K562 (cell line): ENCODE results near the gene SYPL2. TPM values are rescaled to one million over a fixed set of nuclear protein-coding genes. Genes with fewer than 3 reads are reported as not detected.

Experiments used
- BRCA1 ChIP-seq, 2 experiments: fragments of 450-650 bp in 1 of 2; sonication (generic) in 1 of 2; formaldehyde crosslinking in 1 of 2; IDR thresholded peaks; 2 replicates each; pipeline versions ENCODE4 v1.5.0 to v1.6.1; 2017 to 2020; ENCODE audit warnings: mild to moderate bottlenecking in 1 of 2, missing genetic modification reagents in 1 of 2
- CAMTA2 ChIP-seq: fragments of 250-450 bp; sonication (Bioruptor Pico); conservative IDR thresholded peaks from 2 replicates; pipeline ENCODE4 v1.5.1; 2022
- CGGBP1 ChIP-seq: fragments of 250-450 bp; sonication (Bioruptor Pico); IDR thresholded peaks from 2 replicates; pipeline ENCODE4 v1.9.0; 2021; ENCODE audit warnings: mild to moderate bottlenecking
- E2F3 ChIP-seq: fragments of 250-450 bp; sonication (Bioruptor Pico); IDR thresholded peaks from 2 replicates; pipeline ENCODE4 v1.4.0; 2020; ENCODE audit warnings: mild to moderate bottlenecking
- HCFC1 ChIP-seq: IDR thresholded peaks from 2 replicates; pipeline ENCODE4 v1.6.1; 2012; ENCODE audit warnings: low read depth, low read length, improper control_type of control experiment
- HNRNPL ChIP-seq: fragments of 200-400 bp; formaldehyde crosslinking; IDR thresholded peaks from 2 replicates; pipeline ENCODE4 v1.6.1; 2017; ENCODE audit warnings: low read depth, mild to moderate bottlenecking, low read length
- HNRNPLL ChIP-seq: fragments of 200-400 bp; formaldehyde crosslinking; IDR thresholded peaks from 2 replicates; pipeline ENCODE4 v1.6.1; 2017; ENCODE audit warnings: low read length, low read depth, mild to moderate bottlenecking; ENCODE audit not compliant: poor library complexity, severe bottlenecking
- MCM5 ChIP-seq: fragments of 450-650 bp; IDR thresholded peaks from 2 replicates; pipeline ENCODE4 v1.6.1; 2016; ENCODE audit warnings: low read depth
- NONO ChIP-seq, 2 experiments: fragments of 200-400 bp in 1 of 2; fragments of 450-650 bp in 1 of 2; formaldehyde crosslinking in 1 of 2; IDR thresholded peaks; 2 replicates each; pipeline ENCODE4 v1.6.1; 2017; ENCODE audit warnings: low read depth in 2 of 2, mild to moderate bottlenecking in 2 of 2, moderate library complexity in 2 of 2, low read length in 1 of 2
- NR3C1 ChIP-seq: sonication (generic); formaldehyde crosslinking; IDR thresholded peaks from 2 replicates; pipeline ENCODE4 v1.8.1; 2022; ENCODE audit warnings: missing genetic modification reagents
- PCBP2 ChIP-seq: fragments of 200-400 bp; formaldehyde crosslinking; IDR thresholded peaks from 2 replicates; pipeline ENCODE4 v1.6.1; 2018; ENCODE audit warnings: low read length, low read depth, mild to moderate bottlenecking, moderate library complexity; ENCODE audit not compliant: poor library complexity, severe bottlenecking
- SAP30 ChIP-seq: fragments of 200-600 bp; sonication (generic); IDR thresholded peaks from 2 replicates; pipeline ENCODE4 v1.6.1; 2012; ENCODE audit warnings: borderline replicate concordance, low read depth, mild to moderate bottlenecking, moderate library complexity, low read length, control low read depth, inconsistent platforms; ENCODE audit not compliant: insufficient read depth, poor library complexity, severe bottlenecking
- SREBF1 ChIP-seq: fragments of 150-350 bp; IDR thresholded peaks from 2 replicates; pipeline ENCODE4 v1.6.1; 2014; ENCODE audit warnings: antibody characterized with exemption, low read depth, low read length, borderline replicate concordance
- SRSF7 ChIP-seq: fragments of 200-400 bp; formaldehyde crosslinking; optimal IDR thresholded peaks from 2 replicates; pipeline ENCODE3; 2017; ENCODE audit warnings: mild to moderate bottlenecking, low read depth, low read length
- ZEB2 ChIP-seq: fragments of 450-650 bp; IDR thresholded peaks from 2 replicates; pipeline ENCODE4 v1.6.1; 2016
- ZKSCAN3 ChIP-seq: fragments of 250-450 bp; sonication (Bioruptor Pico); IDR thresholded peaks from 2 replicates; pipeline ENCODE4 v1.4.0; 2020
- ZNF785 ChIP-seq: fragments of 250-450 bp; sonication (Bioruptor Pico); IDR thresholded peaks from 2 replicates; pipeline ENCODE4 v1.4.0; 2020; ENCODE audit warnings: mild to moderate bottlenecking
- polyA plus RNA-seq, 8 experiments: library from polyadenylated mRNA; depleted of rRNA in 4 of 8; stranded (reverse) in 5 of 8; unstranded in 3 of 8; fragments of >200 nt; fragmentation: Nextera tagmentation in 2 of 8; fragmentation: Illumina TruSeq in 1 of 8; extraction: Ambion mirVana in 2 of 8; extraction: Trizol in 1 of 8; gene quantifications; 2 replicates each; pipeline versions ENCODE4 v1.2.1 to v1.2.3, GENCODE V29; 2011 to 2014; ENCODE audit warnings: inconsistent platforms in 1 of 8, missing spikeins in 1 of 8
- total RNA-seq, 7 experiments: library from RNA; depleted of rRNA in 6 of 7; stranded (reverse); fragments of >200 nt in 6 of 7; fragmentation: Illumina TruSeq in 2 of 7; extraction: Trizol in 2 of 7; gene quantifications; 2 replicates each; pipeline versions ENCODE4 v1.2.1 to v1.2.3, GENCODE V29; 2011 to 2021; ENCODE audit warnings: low replicate concordance in 1 of 7
- TF ChIP-seq, protein P1 (sequence below), 2 experiments: fragments of 450-650 bp; IDR thresholded peaks; 2 replicates each; pipeline ENCODE4 v1.6.1; 2018; ENCODE audit warnings: mild to moderate bottlenecking in 2 of 2, low read depth in 1 of 2; ENCODE audit not compliant: partially characterized antibody in 2 of 2
- TF ChIP-seq, protein P2 (sequence below): sonication (generic); formaldehyde crosslinking; IDR thresholded peaks from 2 replicates; pipeline ENCODE4 v1.8.0; 2022; ENCODE audit warnings: mild to moderate bottlenecking, low read depth, missing genetic modification reagents

Gene SYPL2
- total and polyA plus RNA-seq, 9 of the 15 experiments (the other 6 are each of a cell fraction or from before 2014, with no cell fraction given) = 0.03 to 0.20 (median 0.07) TPM; not detected in 2

DNA sequence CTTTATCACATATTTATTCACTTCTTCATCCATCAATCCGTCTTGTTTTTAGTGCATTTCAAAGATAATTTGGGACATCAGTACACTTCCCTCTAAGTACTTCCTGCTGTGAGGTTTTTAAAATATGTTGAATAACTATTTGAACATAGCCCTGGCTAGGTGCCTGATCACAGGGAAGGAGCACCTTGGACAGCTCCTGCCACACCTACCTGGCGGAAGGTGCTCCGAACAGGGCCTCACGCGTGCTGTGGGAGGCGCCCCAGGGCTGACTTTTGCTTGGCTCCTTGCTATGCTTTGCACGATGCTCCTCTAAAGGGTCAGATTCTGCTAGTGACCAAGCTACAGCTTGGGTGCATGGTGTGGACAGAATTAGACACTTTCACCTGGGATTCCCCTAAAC lies 12.5 kb downstream of the SYPL2 start (continued):
- TF ChIP-seq, protein P1, sequence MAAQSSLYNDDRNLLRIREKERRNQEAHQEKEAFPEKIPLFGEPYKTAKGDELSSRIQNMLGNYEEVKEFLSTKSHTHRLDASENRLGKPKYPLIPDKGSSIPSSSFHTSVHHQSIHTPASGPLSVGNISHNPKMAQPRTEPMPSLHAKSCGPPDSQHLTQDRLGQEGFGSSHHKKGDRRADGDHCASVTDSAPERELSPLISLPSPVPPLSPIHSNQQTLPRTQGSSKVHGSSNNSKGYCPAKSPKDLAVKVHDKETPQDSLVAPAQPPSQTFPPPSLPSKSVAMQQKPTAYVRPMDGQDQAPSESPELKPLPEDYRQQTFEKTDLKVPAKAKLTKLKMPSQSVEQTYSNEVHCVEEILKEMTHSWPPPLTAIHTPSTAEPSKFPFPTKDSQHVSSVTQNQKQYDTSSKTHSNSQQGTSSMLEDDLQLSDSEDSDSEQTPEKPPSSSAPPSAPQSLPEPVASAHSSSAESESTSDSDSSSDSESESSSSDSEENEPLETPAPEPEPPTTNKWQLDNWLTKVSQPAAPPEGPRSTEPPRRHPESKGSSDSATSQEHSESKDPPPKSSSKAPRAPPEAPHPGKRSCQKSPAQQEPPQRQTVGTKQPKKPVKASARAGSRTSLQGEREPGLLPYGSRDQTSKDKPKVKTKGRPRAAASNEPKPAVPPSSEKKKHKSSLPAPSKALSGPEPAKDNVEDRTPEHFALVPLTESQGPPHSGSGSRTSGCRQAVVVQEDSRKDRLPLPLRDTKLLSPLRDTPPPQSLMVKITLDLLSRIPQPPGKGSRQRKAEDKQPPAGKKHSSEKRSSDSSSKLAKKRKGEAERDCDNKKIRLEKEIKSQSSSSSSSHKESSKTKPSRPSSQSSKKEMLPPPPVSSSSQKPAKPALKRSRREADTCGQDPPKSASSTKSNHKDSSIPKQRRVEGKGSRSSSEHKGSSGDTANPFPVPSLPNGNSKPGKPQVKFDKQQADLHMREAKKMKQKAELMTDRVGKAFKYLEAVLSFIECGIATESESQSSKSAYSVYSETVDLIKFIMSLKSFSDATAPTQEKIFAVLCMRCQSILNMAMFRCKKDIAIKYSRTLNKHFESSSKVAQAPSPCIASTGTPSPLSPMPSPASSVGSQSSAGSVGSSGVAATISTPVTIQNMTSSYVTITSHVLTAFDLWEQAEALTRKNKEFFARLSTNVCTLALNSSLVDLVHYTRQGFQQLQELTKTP (IDR thresholded peaks at IDR 0.05; ENCODE audit: low read depth in 1 of 2, partially characterized antibody in 2 of 2) = peak in 1 of 2 experiments; percentile 78
- TF ChIP-seq CAMTA2 (CRISPR knock-in tag) = no peak
- TF ChIP-seq SRSF7 = no peak
- no peak for TF ChIP-seq PCBP2
- TF ChIP-seq BRCA1 (IDR thresholded peaks at IDR 0.05) = no peak
- no peak for TF ChIP-seq BRCA1 (CRISPR knock-in tag; IDR thresholded peaks at IDR 0.05)
- TF ChIP-seq E2F3 (CRISPR knock-in tag) = no peak
- TF ChIP-seq, protein P2, sequence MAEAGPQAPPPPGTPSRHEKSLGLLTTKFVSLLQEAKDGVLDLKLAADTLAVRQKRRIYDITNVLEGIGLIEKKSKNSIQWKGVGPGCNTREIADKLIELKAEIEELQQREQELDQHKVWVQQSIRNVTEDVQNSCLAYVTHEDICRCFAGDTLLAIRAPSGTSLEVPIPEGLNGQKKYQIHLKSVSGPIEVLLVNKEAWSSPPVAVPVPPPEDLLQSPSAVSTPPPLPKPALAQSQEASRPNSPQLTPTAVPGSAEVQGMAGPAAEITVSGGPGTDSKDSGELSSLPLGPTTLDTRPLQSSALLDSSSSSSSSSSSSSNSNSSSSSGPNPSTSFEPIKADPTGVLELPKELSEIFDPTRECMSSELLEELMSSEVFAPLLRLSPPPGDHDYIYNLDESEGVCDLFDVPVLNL (CRISPR knock-in tag) = no peak
- TF ChIP-seq NR3C1 (CRISPR knock-in tag) = no peak
- TF ChIP-seq ZNF785 (CRISPR knock-in tag) = no peak
- TF ChIP-seq MCM5 = no peak
- no peak for TF ChIP-seq SREBF1
- peak; percentile 50 for TF ChIP-seq SAP30
- TF ChIP-seq HNRNPLL = no peak
- TF ChIP-seq ZEB2 = peak; percentile 81
- TF ChIP-seq NONO (IDR thresholded peaks at IDR 0.05; ENCODE audit: low read depth in 2 of 2, low read length in 1 of 2) = no peak
- no peak for TF ChIP-seq HNRNPL
- TF ChIP-seq HCFC1 = no peak
- no peak for TF ChIP-seq ZKSCAN3 (CRISPR knock-in tag)
- TF ChIP-seq CGGBP1 (CRISPR knock-in tag) = no peak
